MG63 (cell line): ENCODE data around the gene ASIC5. TPM values are rescaled to one million over a fixed set of nuclear protein-coding genes. Genes with fewer than 3 reads are reported as not detected.

Source experiments
- DNase-seq: peaks from one replicate; pipeline ENCODE4 v3.0.0-alpha.2; 2020
- H3K27me3 ChIP-seq: fragments of 250-450 bp; sonication (Bioruptor Pico); 2 replicates; pipeline ENCODE4 v1.5.1; 2020; ENCODE audit warnings: mild to moderate bottlenecking, moderate library complexity
- H3K36me3 ChIP-seq: fragments of 250-450 bp; sonication (Bioruptor Pico); 2 replicates; pipeline ENCODE4 v1.5.1; 2020; ENCODE audit warnings: mild to moderate bottlenecking, moderate library complexity
- H3K4me3 ChIP-seq: fragments of 250-450 bp; sonication (Bioruptor Pico); 2 replicates; pipeline ENCODE4 v1.5.1; 2020; ENCODE audit warnings: mild to moderate bottlenecking, moderate library complexity
- H3K9me3 ChIP-seq: fragments of 250-450 bp; sonication (Bioruptor Pico); 2 replicates; pipeline ENCODE4 v1.5.1; 2020; ENCODE audit warnings: mild to moderate bottlenecking, moderate library complexity
- total RNA-seq: library from RNA; depleted of rRNA; stranded (reverse); fragments of >200 nt; shearing (Covaris generic); gene quantifications from 2 replicates; pipeline ENCODE4 v1.2.3, GENCODE V29; 2014; ENCODE audit warnings: low replicate concordance

Gene ASIC5
- total RNA-seq, 1 experiment from 2014 or later, result not detected

- no peaks in the 10 kb centered on the region for H3K36me3 ChIP-seq
- H3K27me3 ChIP-seq, result no peaks in the 10 kb centered on the region
- no peaks in the 10 kb centered on the region for H3K9me3 ChIP-seq
- no peak overlapping the region for H3K4me3 ChIP-seq
- DNase-seq, result no peak
Measured at GRCh38 chr4:155887847-155888570, 21.9 kb upstream of the ASIC5 start.

- DNase-seq, result no peak
- Histone ChIP-seq H3K36me3 (no peaks in the 10 kb centered on the region), H3K9me3 (no peaks in the 10 kb centered on the region), H3K27me3 (no peaks in the 10 kb centered on the region), H3K4me3 (no peak overlapping the region)
Measured at GRCh38 chr4:155887045-155887444, 21.0 kb upstream of the ASIC5 start.

- H3K27me3 ChIP-seq, result no peaks in the 10 kb centered on the region
- DNase-seq, result no peak
- no peaks in the 10 kb centered on the region for H3K36me3 ChIP-seq
- no peak overlapping the region for H3K4me3 ChIP-seq
- H3K9me3 ChIP-seq, result no peaks in the 10 kb centered on the region
Measured at GRCh38 chr4:155885666-155886065, 19.6 kb upstream of the ASIC5 start.

GRCh38 chr4:155883895-155884294 lies 17.8 kb upstream of the ASIC5 start:
- DNase-seq, result no peak
- Histone ChIP-seq H3K36me3 (no peaks in the 10 kb centered on the region), H3K4me3 (no peak overlapping the region), H3K27me3 (no peaks in the 10 kb centered on the region), H3K9me3 (no peaks in the 10 kb centered on the region)

GRCh38 chr4:155881555-155881954 lies 15.5 kb upstream of the ASIC5 start:
- H3K4me3 ChIP-seq, result no peak overlapping the region
- no peak for DNase-seq
- no peaks in the 10 kb centered on the region for H3K9me3 ChIP-seq
- no peaks in the 10 kb centered on the region for H3K27me3 ChIP-seq
- no peaks in the 10 kb centered on the region for H3K36me3 ChIP-seq

GRCh38 chr4:155879767-155880166 lies 13.7 kb upstream of the ASIC5 start:
- no peaks in the 10 kb centered on the region for H3K9me3 ChIP-seq
- no peak overlapping the region for H3K4me3 ChIP-seq
- H3K27me3 ChIP-seq, result no peaks in the 10 kb centered on the region
- H3K36me3 ChIP-seq, result no peaks in the 10 kb centered on the region
- DNase-seq, result no peak

- no peaks in the 10 kb centered on the region for H3K27me3 ChIP-seq
- no peak for DNase-seq
- no peaks in the 10 kb centered on the region for H3K36me3 ChIP-seq
- no peaks in the 10 kb centered on the region for H3K9me3 ChIP-seq
- H3K4me3 ChIP-seq, result no peak overlapping the region
Measured at GRCh38 chr4:155878611-155879010, 12.5 kb upstream of the ASIC5 start.

- Histone ChIP-seq H3K27me3 (no peaks in the 10 kb centered on the region), H3K9me3 (no peaks in the 10 kb centered on the region), H3K4me3 (no peak overlapping the region), H3K36me3 (no peaks in the 10 kb centered on the region)
- DNase-seq, result no peak
Measured at GRCh38 chr4:155877971-155878370, 11.9 kb upstream of the ASIC5 start.

- Histone ChIP-seq H3K36me3 (no peaks in the 10 kb centered on the region), H3K9me3 (no peaks in the 10 kb centered on the region), H3K4me3 (no peak overlapping the region), H3K27me3 (no peaks in the 10 kb centered on the region)
- DNase-seq, result no peak
Measured at GRCh38 chr4:155875878-155876277, 9.8 kb upstream of the ASIC5 start.

- Histone ChIP-seq H3K9me3 (no peaks in the 10 kb centered on the region), H3K4me3 (no peak overlapping the region), H3K27me3 (no peaks in the 10 kb centered on the region), H3K36me3 (no peaks in the 10 kb centered on the region)
- DNase-seq, result no peak
Measured at GRCh38 chr4:155855897-155856296, 10.2 kb downstream of the ASIC5 start.

- no peaks in the 10 kb centered on the region for H3K9me3 ChIP-seq
- no peak overlapping the region for H3K4me3 ChIP-seq
- peak; percentile 11 for DNase-seq
- H3K36me3 ChIP-seq, result no peaks in the 10 kb centered on the region
- no peaks in the 10 kb centered on the region for H3K27me3 ChIP-seq
Measured at GRCh38 chr4:155854582-155855226, 11.4 kb downstream of the ASIC5 start.

- no peaks in the 10 kb centered on the region for H3K27me3 ChIP-seq
- no peak for DNase-seq
- H3K36me3 ChIP-seq, result no peaks in the 10 kb centered on the region
Measured at GRCh38 chr4:155853189-155853588, 12.9 kb downstream of the ASIC5 start.

GRCh38 chr4:155849042-155849441 lies 17.0 kb downstream of the ASIC5 start:
- no peak overlapping the region for H3K4me3 ChIP-seq
- no peaks in the 10 kb centered on the region for H3K27me3 ChIP-seq
- no peaks in the 10 kb centered on the region for H3K36me3 ChIP-seq
- no peaks in the 10 kb centered on the region; the same call in 1 of the 2 replicates for H3K9me3 ChIP-seq
- no peak for DNase-seq

More at GRCh38 chr4:155853189-155853588, 12.9 kb downstream of the ASIC5 start:
- H3K4me3 ChIP-seq, result no peak overlapping the region
- no peaks in the 10 kb centered on the region for H3K9me3 ChIP-seq

- no peak for DNase-seq
- no peaks in the 10 kb centered on the region for H3K36me3 ChIP-seq
- no peaks in the 10 kb centered on the region for H3K27me3 ChIP-seq
- no peak overlapping the region for H3K4me3 ChIP-seq
- H3K9me3 ChIP-seq, result no peaks in the 10 kb centered on the region; the same call in 1 of the 2 replicates
Measured at GRCh38 chr4:155846929-155847328, 19.1 kb downstream of the ASIC5 start.

GRCh38 chr4:155842080-155842479 lies 24.0 kb downstream of the ASIC5 start:
- Histone ChIP-seq H3K9me3 (no peaks in the 10 kb centered on the region; the same call in 1 of the 2 replicates), H3K36me3 (no peaks in the 10 kb centered on the region), H3K27me3 (no peaks in the 10 kb centered on the region), H3K4me3 (no peak overlapping the region)
- DNase-seq, result no peak

GRCh38 chr4:155837203-155837796 lies 28.8 kb downstream of the ASIC5 start:
- Histone ChIP-seq H3K9me3 (no peaks in the 10 kb centered on the region), H3K4me3 (no peak overlapping the region), H3K27me3 (no peaks in the 10 kb centered on the region), H3K36me3 (no peaks in the 10 kb centered on the region)
- DNase-seq, result no peak

GRCh38 chr4:155832664-155833063 lies 33.4 kb downstream of the ASIC5 start:
- Histone ChIP-seq H3K9me3 (no peaks in the 10 kb centered on the region), H3K4me3 (no peak overlapping the region), H3K27me3 (no peaks in the 10 kb centered on the region), H3K36me3 (no peaks in the 10 kb centered on the region)
- no peak for DNase-seq

GRCh38 chr4:155828628-155829027 lies 37.4 kb downstream of the ASIC5 start:
- no peak overlapping the region for H3K4me3 ChIP-seq
- no peaks in the 10 kb centered on the region for H3K9me3 ChIP-seq
- no peak for DNase-seq
- H3K36me3 ChIP-seq, result no peaks in the 10 kb centered on the region
- no peaks in the 10 kb centered on the region for H3K27me3 ChIP-seq
